Large intestine (tissue), 3 donors: ENCODE data around the gene ELMOD1. TPM values are rescaled to one million over a fixed set of nuclear protein-coding genes. Genes with fewer than 3 reads are reported as not detected.

ENCODE experiments used
- DNase-seq, 2 donors: peaks; one replicate each; pipeline versions ENCODE4 v3.0.0 to v3.0.0-alpha.2; 2013
- H3K27ac ChIP-seq: one replicate; pipeline ENCODE4 v1.5.1; 2013; ENCODE audit warnings: low read length
- H3K27me3 ChIP-seq: 2 replicates; pipeline ENCODE4 v1.6.1; 2013; ENCODE audit warnings: low read length; ENCODE audit not compliant: control insufficient read depth, insufficient read depth
- H3K36me3 ChIP-seq: 2 replicates; pipeline ENCODE4 v1.6.1; 2013; ENCODE audit warnings: low read length; ENCODE audit not compliant: control insufficient read depth, insufficient read depth
- H3K4me1 ChIP-seq: one replicate; pipeline ENCODE4 v1.6.1; 2013; ENCODE audit warnings: low read length; ENCODE audit not compliant: control insufficient read depth, insufficient read depth
- H3K4me3 ChIP-seq: one replicate; pipeline ENCODE4 v1.5.1; 2013; ENCODE audit warnings: low read length
- H3K9me3 ChIP-seq: one replicate; pipeline ENCODE4 v1.6.1; 2013; ENCODE audit warnings: mild to moderate bottlenecking, low read depth, low read length, moderate library complexity; ENCODE audit not compliant: control insufficient read depth
- WGBS: methylation state at CpG from one replicate; pipeline ENCODE4 v1.1.5; 2013; ENCODE audit warnings: low lambda C conversion rate; ENCODE audit not compliant: insufficient coverage; 5-methylcytosine and 5-hydroxymethylcytosine counted together
- polyA plus RNA-seq: library from polyadenylated mRNA; unstranded; fragments of 120-200 nt; gene quantifications from one replicate; pipeline ENCODE4 v1.2.1, GENCODE V29; 2013

Gene ELMOD1
- polyA plus RNA-seq, 1 donor, result 0.43 TPM

DNA sequence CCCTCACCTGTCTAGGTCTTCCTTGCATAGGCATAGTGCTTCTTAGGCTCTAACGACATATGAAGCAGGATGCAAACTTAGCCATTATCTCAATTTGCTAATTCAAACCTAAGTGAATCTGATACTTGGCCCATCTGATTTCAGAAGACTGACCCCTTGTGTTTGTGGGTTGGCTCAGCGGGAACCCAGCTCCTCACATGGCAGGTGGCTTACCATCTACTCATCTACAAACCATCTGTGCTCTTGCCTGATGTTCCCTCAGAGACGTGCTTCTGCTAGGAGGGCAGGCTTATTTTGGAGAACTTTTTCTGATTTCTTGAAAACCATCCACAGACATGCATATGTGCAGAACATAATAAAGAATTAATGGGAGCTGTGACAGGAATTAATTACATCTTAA is 15.2 kb downstream of the ELMOD1 start:
- no peak for DNase-seq
- no peaks in the 10 kb centered on the region for H3K4me1 ChIP-seq
- WGBS, result no CpG with 5 or more reads among the region's 3 CpGs

GRCh38 chr11:107608809-107609208 is 17.9 kb downstream of the ELMOD1 start:
- no peaks in the 10 kb centered on the region for H3K36me3 ChIP-seq

More for the DNA sequence above, 15.2 kb downstream of the ELMOD1 start:
- Histone ChIP-seq H3K36me3 (no peaks in the 10 kb centered on the region), H3K27me3 (no peaks in the 10 kb centered on the region), H3K4me3 (no peak overlapping the region), H3K27ac (no peak overlapping the region), H3K9me3 (no peaks in the 10 kb centered on the region)

GRCh38 chr11:107609400-107610218 is 18.7 kb downstream of the ELMOD1 start:
- H3K4me3 ChIP-seq, result no peak overlapping the region
- DNase-seq, result no peak
- no peaks in the 10 kb centered on the region for H3K4me1 ChIP-seq
- no peaks in the 10 kb centered on the region for H3K9me3 ChIP-seq
- WGBS, result 50% methylated on average over 2 of the region's 10 CpGs
- no peaks in the 10 kb centered on the region for H3K27me3 ChIP-seq
- no peaks in the 10 kb centered on the region for H3K36me3 ChIP-seq
- no peak overlapping the region for H3K27ac ChIP-seq

More at GRCh38 chr11:107608809-107609208, 17.9 kb downstream of the ELMOD1 start:
- no CpG with 5 or more reads among the region's 2 CpGs for WGBS
- no peaks in the 10 kb centered on the region for H3K9me3 ChIP-seq
- H3K27ac ChIP-seq, result no peak overlapping the region
- H3K27me3 ChIP-seq, result no peaks in the 10 kb centered on the region
- DNase-seq, result no peak
- H3K4me1 ChIP-seq, result no peaks in the 10 kb centered on the region
- no peak overlapping the region for H3K4me3 ChIP-seq

DNA sequence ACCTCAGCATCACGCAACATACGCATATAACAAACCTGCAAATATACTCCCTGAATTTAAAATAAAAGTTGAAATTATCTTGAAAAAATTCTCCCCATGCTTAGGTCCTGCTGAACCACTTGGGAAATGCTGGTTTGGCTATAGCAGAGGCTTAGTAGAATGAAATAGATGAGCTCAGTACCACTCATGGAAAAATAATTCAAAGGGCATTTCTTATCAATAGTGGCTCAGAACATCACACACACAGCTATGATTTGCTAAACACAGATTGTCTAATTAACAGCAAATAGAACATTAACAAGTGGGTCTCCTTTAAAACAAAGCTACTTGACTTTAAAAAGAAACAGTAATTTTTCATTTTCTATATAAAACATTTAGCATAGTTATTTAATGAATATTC is 21.5 kb downstream of the ELMOD1 start:
- H3K27me3 ChIP-seq, result no peaks in the 10 kb centered on the region
- H3K9me3 ChIP-seq, result no peaks in the 10 kb centered on the region
- H3K36me3 ChIP-seq, result no peaks in the 10 kb centered on the region
- no peak for DNase-seq
- H3K27ac ChIP-seq, result no peak overlapping the region
- H3K4me1 ChIP-seq, result no peaks in the 10 kb centered on the region
- H3K4me3 ChIP-seq, result no peak overlapping the region
- 100% methylated on average over 1 of the region's 2 CpGs for WGBS

GRCh38 chr11:107619926-107620325 is 29.0 kb downstream of the ELMOD1 start:
- Histone ChIP-seq H3K36me3 (no peaks in the 10 kb centered on the region), H3K27ac (no peak overlapping the region), H3K9me3 (no peaks in the 10 kb centered on the region), H3K4me3 (no peak overlapping the region), H3K27me3 (peaks cover 1% of the 10 kb centered on the region), H3K4me1 (no peaks in the 10 kb centered on the region)
- DNase-seq, result no peak
- WGBS, result 63% methylated on average over 1 of the region's 1 CpG

DNA sequence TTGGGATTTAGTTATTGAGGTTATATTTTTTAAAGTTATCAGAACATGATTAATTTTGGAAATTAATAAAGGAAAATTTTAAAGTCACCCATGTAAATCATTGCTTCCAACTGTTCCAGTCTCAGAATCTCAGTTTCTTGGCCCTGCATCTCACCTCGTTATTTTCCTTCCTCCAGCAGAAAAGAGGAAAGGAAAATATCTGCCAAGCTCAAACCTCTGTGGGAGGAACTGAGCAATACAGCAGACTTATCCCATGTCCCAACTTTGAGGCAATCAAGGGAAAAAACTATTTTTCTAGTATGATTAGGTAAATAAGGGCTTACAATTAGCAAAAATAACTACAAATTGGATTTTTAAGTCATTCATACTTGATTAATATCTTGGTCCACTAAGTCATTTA is 30.1 kb downstream of the ELMOD1 start:
- Histone ChIP-seq H3K4me3 (no peak overlapping the region), H3K27me3 (peaks cover 4% of the 10 kb centered on the region), H3K9me3 (no peaks in the 10 kb centered on the region), H3K36me3 (no peaks in the 10 kb centered on the region), H3K27ac (no peak overlapping the region), H3K4me1 (no peaks in the 10 kb centered on the region)
- no CpG with 5 or more reads among the region's 1 CpG for WGBS
- DNase-seq, result no peak

DNA sequence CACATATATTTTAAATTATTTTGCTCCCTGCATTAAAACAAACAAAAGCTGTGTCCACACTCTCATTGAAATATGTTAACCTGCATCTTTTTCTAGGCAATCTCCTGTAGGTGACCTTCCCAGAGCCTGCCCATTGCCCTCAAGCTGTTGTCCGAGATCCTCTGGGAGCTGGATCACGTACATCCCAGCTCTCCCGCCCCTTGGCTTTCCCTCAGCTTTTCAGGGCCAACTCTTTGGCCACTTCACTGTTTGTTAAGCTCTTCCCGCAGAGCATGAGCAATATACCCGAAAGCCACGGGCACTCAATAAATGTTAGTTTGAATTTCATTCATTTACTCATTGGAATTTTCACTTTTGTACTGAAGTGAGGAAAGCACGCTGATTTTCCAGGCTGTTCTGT is 32.2 kb downstream of the ELMOD1 start:
- H3K27ac ChIP-seq, result no peak overlapping the region
- no peak for DNase-seq
- no CpG with 5 or more reads among the region's 7 CpGs for WGBS
- H3K36me3 ChIP-seq, result no peaks in the 10 kb centered on the region
- no peaks in the 10 kb centered on the region for H3K4me1 ChIP-seq
- no peaks in the 10 kb centered on the region for H3K9me3 ChIP-seq
- no peak overlapping the region for H3K4me3 ChIP-seq
- peaks cover 4% of the 10 kb centered on the region for H3K27me3 ChIP-seq

GRCh38 chr11:107624983-107625684 is 34.2 kb downstream of the ELMOD1 start:
- WGBS, result 79% methylated on average over 3 of the region's 10 CpGs
- DNase-seq, result no peak
- no peaks in the 10 kb centered on the region for H3K9me3 ChIP-seq
- no peaks in the 10 kb centered on the region for H3K36me3 ChIP-seq
- no peaks in the 10 kb centered on the region for H3K4me1 ChIP-seq
- H3K4me3 ChIP-seq, result no peak overlapping the region
- H3K27ac ChIP-seq, result no peak overlapping the region
- peaks cover 4% of the 10 kb centered on the region for H3K27me3 ChIP-seq

- Histone ChIP-seq H3K27me3 (peaks cover 4% of the 10 kb centered on the region), H3K27ac (no peak overlapping the region), H3K4me3 (no peak overlapping the region), H3K4me1 (no peaks in the 10 kb centered on the region), H3K36me3 (no peaks in the 10 kb centered on the region), H3K9me3 (no peaks in the 10 kb centered on the region)
- no CpG with 5 or more reads among the region's 2 CpGs for WGBS
- DNase-seq, result no peak
These were observed 34.7 kb downstream of the ELMOD1 start for GRCh38 chr11:107625685-107625989.

DNA sequence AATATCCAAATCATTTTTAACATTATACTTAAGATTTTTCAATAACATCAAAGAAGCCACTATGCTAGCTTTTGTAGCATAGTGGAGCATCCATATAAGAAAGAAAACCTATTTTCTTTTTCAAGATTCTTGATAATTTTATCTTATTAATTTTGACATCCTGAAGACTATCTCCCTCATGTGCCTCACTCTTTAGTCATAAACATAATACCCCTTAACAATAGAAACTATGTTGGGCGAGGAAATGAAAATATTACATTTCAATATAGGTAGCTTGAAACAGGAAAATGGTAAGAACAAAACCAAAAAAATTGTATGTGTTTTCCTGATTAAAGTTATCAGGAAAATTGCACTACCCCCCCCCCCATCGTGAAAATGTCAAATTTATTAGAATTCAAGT is 40.1 kb downstream of the ELMOD1 start:
- Histone ChIP-seq H3K27me3 (peaks cover 2% of the 10 kb centered on the region), H3K27ac (no peak overlapping the region), H3K4me1 (no peaks in the 10 kb centered on the region), H3K9me3 (no peaks in the 10 kb centered on the region), H3K36me3 (no peaks in the 10 kb centered on the region), H3K4me3 (no peak overlapping the region)
- 100% methylated on average over 1 of the region's 2 CpGs for WGBS
- DNase-seq, result no peak
